ENCODE results near the gene AOPEP. TPM values are rescaled to one million over a fixed set of nuclear protein-coding genes. Genes with fewer than 3 reads are reported as not detected.
A peak's percentile ranks its signal among the peaks of the same experiment; 100 is the strongest.

The AOPEP gene
- total RNA-seq, 4 donors from 2014 or later: 252 to 375 (median 312) TPM

GRCh38 chr9:94927762-94928670, 201.5 kb downstream of the AOPEP start:
- H3K4me1 ChIP-seq: peaks cover 0 to 20% (median 13%) of the 10 kb centered on the region in 3 donors
- ATAC-seq: no peak

GRCh38 chr9:94928691-94929368, 202.3 kb downstream of the AOPEP start:
- Histone ChIP-seq H3K27ac (peak overlapping the region in 3 of 4 donors; percentile 9 to 43 (median 11)), H3K4me1 (peaks cover 0 to 12% (median 5%) of the 10 kb centered on the region in 3 donors), H3K36me3 (no peaks in the 10 kb centered on the region), H3K9me3 (no peaks in the 10 kb centered on the region), H3K4me3 (no peak overlapping the region), H3K27me3 (no peaks in the 10 kb centered on the region)
- no peak for ATAC-seq
- 68 to 88% methylated on average over 1 to 12 of the region's 13 CpGs for WGBS, 2 donors (ENCODE audit: low coverage in 1 of 2)
- TF ChIP-seq CTCF (IDR thresholded peaks at IDR 0.05) (no peak), EP300 (IDR thresholded peaks at IDR 0.05) (no peak), POLR2AphosphoS5 (IDR thresholded peaks at IDR 0.05) (no peak), POLR2A (IDR thresholded peaks at IDR 0.05) (no peak)

More at GRCh38 chr9:94927762-94928670, 201.5 kb downstream of the AOPEP start:
- Histone ChIP-seq H3K9me3 (no peaks in the 10 kb centered on the region), H3K27me3 (no peaks in the 10 kb centered on the region), H3K36me3 (no peaks in the 10 kb centered on the region), H3K4me3 (no peak overlapping the region), H3K27ac (peak overlapping the region in 1 of 4 donors; percentile 43)
- 91 to 93% methylated on average over 4 to 5 of the region's 21 CpGs for WGBS, 2 donors (ENCODE audit: low coverage in 1 of 2)
- TF ChIP-seq CTCF (IDR thresholded peaks at IDR 0.05) (no peak), EP300 (IDR thresholded peaks at IDR 0.05) (no peak), POLR2AphosphoS5 (IDR thresholded peaks at IDR 0.05) (no peak)

GRCh38 chr9:94929369-94929756, 202.9 kb downstream of the AOPEP start:
- no peak for TF ChIP-seq POLR2AphosphoS5 (IDR thresholded peaks at IDR 0.05)
- no peak for TF ChIP-seq EP300 (IDR thresholded peaks at IDR 0.05)
- no peak for TF ChIP-seq CTCF (IDR thresholded peaks at IDR 0.05)
- no peak for TF ChIP-seq POLR2A (IDR thresholded peaks at IDR 0.05)
- ATAC-seq: peak; percentile 39
- H3K4me1 ChIP-seq: peaks cover 0 to 7% (median 3%) of the 10 kb centered on the region in 3 donors
- no peaks in the 10 kb centered on the region for H3K27me3 ChIP-seq
- peak overlapping the region in 2 of 4 donors; percentile 9 to 11 for H3K27ac ChIP-seq
- H3K36me3 ChIP-seq: no peaks in the 10 kb centered on the region
- H3K4me3 ChIP-seq: no peak overlapping the region
- WGBS, 2 donors (ENCODE audit: low coverage in 1 of 2): 95% methylated on average over 4 of the region's 9 CpGs; no CpG with 5 or more reads in 1 of the 2 donors
- H3K9me3 ChIP-seq: no peaks in the 10 kb centered on the region

DNA sequence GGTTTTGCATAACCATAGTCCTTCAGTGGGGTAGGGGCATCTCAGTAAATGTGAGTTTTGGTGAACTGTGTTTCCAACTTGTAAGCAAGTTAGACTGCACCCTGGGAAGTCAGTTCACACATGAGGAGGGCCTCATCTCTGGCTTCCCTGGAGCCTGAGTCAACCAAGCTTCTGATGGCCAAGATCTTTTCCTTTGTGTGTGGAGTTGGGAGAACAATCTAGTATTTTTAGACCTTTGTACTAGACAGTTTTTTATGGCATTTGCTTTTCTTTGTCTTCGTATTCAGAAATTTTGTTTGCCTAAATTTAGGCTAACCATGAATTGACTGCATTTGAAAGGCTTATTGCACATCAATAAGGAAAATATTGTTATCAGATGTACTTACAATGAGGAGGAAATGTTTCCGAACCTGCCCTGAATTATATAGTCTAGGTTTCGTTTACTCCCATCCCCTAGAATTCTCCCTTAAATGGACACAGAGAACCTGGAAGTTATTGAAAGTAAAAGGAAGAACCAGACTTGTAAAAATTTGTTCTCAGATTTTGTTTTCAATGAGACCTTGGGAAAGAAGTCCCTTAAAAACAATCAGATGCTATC, 204.6 kb downstream of the AOPEP start:
- Histone ChIP-seq H3K27ac (no peak overlapping the region), H3K4me1 (peaks cover 0 to 6% (median 3%) of the 10 kb centered on the region in 3 donors), H3K27me3 (no peaks in the 10 kb centered on the region), H3K36me3 (no peaks in the 10 kb centered on the region), H3K9me3 (no peaks in the 10 kb centered on the region), H3K4me3 (no peak overlapping the region)
- no peak for ATAC-seq
- WGBS, 2 donors (ENCODE audit: low coverage in 1 of 2): 83 to 92% methylated on average over 3 of the region's 3 CpGs
- TF ChIP-seq EP300 (IDR thresholded peaks at IDR 0.05) (no peak), POLR2AphosphoS5 (IDR thresholded peaks at IDR 0.05) (no peak), CTCF (IDR thresholded peaks at IDR 0.05) (no peak), POLR2A (IDR thresholded peaks at IDR 0.05) (no peak)

Measured in gastroesophageal sphincter (tissue), 4 donors.